ENCODE results near the gene INPP5A. TPM values are rescaled to one million over a fixed set of nuclear protein-coding genes. Genes with fewer than 3 reads are reported as not detected.

The INPP5A gene
- total RNA-seq, 4 donors from 2014 or later = 34.8 to 80.8 (median 52.8) TPM

DNA sequence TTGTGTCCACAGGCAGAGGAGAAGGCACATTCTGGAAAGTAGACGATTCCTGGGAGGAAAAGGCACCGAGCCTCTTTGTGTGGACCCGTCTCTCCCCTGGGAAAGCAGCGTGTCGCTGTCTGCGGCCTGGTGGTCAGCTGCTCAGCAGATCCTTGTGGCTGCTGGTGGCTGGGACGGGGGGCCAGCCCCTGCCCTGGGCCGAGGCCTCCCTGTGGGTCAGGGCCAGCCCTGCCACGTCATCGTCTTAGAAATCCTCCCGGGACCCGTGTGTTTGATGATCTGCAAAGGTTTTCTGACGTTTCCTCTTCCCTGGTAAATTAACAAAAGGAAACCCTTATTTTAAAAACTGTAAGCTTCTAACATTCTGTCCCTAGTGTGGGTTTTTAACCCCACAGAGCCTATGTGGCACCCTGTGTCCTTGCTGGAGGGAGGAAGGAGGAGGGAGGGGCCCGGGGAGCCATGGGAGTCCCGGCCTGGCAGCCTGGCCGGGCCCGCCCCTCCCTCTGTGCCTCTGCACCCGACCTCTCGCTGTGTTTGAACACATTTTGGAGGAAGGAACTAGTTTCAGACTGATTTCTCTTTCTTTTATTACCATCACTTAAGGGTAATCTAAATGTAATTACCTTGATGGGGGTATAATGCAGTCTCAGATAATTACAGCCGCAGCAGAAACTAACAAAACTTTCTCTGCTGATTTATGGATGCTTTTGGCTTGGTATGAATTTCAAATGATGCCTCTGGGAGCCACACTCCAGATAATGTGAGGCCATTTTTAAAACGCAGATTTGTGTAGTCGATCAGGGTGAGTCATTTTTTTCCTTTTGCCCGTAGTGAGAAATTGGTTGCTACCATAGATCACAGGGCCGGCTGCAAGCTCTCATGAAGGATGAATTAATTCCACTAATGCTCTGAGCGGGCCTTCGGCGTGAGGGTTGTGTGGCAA, 162.8 kb downstream of the INPP5A start:
- no peaks in the 10 kb centered on the region for H3K27me3 ChIP-seq
- H3K9me3 ChIP-seq = no peaks in the 10 kb centered on the region
- in situ Hi-C loops (cut with MboI; ENCODE audit: low pct_ligation_motif_present in 1 of 4, low pct_unique_long_range_greater_than_20kb in 1 of 4, low sequenced_read_pairs in 3 of 4) = no loop called here
- TF ChIP-seq EP300 (IDR thresholded peaks at IDR 0.05; ENCODE audit: low read depth) (no peak), POLR2A (IDR thresholded peaks at IDR 0.05) (no peak), POLR2AphosphoS5 (IDR thresholded peaks at IDR 0.05) (no peak)
- TF ChIP-seq, protein P1, sequence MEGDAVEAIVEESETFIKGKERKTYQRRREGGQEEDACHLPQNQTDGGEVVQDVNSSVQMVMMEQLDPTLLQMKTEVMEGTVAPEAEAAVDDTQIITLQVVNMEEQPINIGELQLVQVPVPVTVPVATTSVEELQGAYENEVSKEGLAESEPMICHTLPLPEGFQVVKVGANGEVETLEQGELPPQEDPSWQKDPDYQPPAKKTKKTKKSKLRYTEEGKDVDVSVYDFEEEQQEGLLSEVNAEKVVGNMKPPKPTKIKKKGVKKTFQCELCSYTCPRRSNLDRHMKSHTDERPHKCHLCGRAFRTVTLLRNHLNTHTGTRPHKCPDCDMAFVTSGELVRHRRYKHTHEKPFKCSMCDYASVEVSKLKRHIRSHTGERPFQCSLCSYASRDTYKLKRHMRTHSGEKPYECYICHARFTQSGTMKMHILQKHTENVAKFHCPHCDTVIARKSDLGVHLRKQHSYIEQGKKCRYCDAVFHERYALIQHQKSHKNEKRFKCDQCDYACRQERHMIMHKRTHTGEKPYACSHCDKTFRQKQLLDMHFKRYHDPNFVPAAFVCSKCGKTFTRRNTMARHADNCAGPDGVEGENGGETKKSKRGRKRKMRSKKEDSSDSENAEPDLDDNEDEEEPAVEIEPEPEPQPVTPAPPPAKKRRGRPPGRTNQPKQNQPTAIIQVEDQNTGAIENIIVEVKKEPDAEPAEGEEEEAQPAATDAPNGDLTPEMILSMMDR (IDR thresholded peaks at IDR 0.05) = no peak
- peak overlapping the region; percentile 54 to 78 (median 72) for H3K27ac ChIP-seq
- WGBS, 2 donors (ENCODE audit: low coverage in 1 of 2) = 52% methylated on average over 8 to 25 of the region's 27 CpGs
- peak overlapping the region in 1 of 4 donors; percentile 12 for H3K4me3 ChIP-seq
- intact Hi-C loops (cut with DNase I; ENCODE audit: low total_unique reads) = no loop called here
- peaks cover 8 to 21% (median 18%) of the 10 kb centered on the region in 4 donors for H3K4me1 ChIP-seq
- peak; percentile 72 for DNase-seq
- H3K36me3 ChIP-seq = peaks cover 0 to 4% (median 0%) of the 10 kb centered on the region in 4 donors

DNA sequence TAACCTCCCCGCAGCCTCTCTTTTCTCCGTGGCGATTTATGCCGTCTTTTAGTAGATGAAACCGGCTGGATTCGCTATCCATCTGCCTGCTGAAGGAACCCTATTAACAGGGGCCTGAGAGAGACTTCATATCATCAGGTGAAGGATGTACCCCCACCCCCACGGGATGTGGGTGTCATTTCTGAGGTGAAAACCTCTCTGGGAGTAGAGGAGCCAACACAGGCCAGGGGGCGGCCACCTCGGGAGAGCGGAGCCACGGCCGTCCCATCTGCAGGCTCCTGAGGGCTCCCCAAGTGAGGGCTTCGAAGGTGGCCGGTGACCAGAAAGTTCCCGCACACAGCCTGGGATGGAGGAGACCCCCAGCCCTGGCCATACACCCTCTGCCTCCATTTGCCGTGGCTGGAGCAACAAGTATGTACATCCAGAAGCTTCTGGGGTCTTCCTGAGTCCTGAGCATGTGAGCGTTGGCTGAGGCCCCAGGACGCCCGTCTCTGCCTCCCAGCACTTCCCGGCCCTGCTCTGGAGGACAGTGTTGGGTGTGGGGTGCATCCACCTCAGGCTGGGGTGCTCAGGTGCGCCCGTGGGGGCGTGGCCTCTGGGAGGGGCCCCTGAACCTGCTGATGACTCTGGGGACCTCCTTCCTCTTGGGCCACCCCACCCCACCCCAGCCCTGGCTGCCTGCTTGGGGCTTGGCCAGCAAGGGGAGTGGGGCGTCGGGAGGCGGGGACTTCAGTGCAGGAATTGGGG, 163.7 kb downstream of the INPP5A start:
- peak overlapping the region; percentile 54 to 78 (median 72) for H3K27ac ChIP-seq
- peaks cover 8 to 21% (median 18%) of the 10 kb centered on the region in 4 donors for H3K4me1 ChIP-seq
- WGBS, 2 donors (ENCODE audit: low coverage in 1 of 2) = 80 to 81% methylated on average over 6 to 26 of the region's 26 CpGs
- no peaks in the 10 kb centered on the region for H3K9me3 ChIP-seq
- in situ Hi-C loops (cut with MboI; ENCODE audit: low pct_ligation_motif_present in 1 of 4, low pct_unique_long_range_greater_than_20kb in 1 of 4, low sequenced_read_pairs in 3 of 4) = no loop called here
- DNase-seq = no peak
- H3K4me3 ChIP-seq = no peak overlapping the region
- no peaks in the 10 kb centered on the region for H3K27me3 ChIP-seq
- TF ChIP-seq POLR2AphosphoS5 (IDR thresholded peaks at IDR 0.05) (no peak), POLR2A (IDR thresholded peaks at IDR 0.05) (no peak), EP300 (IDR thresholded peaks at IDR 0.05; ENCODE audit: low read depth) (no peak)
- TF ChIP-seq, protein P1 (IDR thresholded peaks at IDR 0.05) = no peak
- peaks cover 0 to 7% (median 0%) of the 10 kb centered on the region in 4 donors for H3K36me3 ChIP-seq
- intact Hi-C loops (cut with DNase I; ENCODE audit: low total_unique reads) = no loop called here

DNA sequence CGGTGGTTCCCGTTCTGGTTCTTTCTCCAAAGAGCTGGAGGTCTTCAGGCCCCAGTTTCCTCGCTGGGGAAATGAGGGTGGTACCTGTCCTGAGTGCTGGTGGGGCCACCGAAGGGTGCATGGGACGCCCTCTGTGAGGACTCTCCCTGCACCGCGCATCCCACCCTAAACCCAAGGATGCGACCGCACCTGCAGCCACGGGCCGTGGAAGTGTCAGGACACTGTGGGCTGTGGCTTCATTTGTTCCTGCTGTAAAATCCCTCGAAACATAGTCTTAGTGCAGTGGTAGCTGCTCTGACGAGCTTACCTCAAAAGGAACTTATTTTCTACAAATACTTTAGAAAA, 164.2 kb downstream of the INPP5A start:
- no peak for DNase-seq
- no peaks in the 10 kb centered on the region for H3K9me3 ChIP-seq
- TF ChIP-seq POLR2AphosphoS5 (IDR thresholded peaks at IDR 0.05) (no peak), POLR2A (IDR thresholded peaks at IDR 0.05) (no peak), EP300 (IDR thresholded peaks at IDR 0.05; ENCODE audit: low read depth) (no peak)
- TF ChIP-seq, protein P1 (IDR thresholded peaks at IDR 0.05) = no peak
- no peak overlapping the region for H3K4me3 ChIP-seq
- in situ Hi-C loops (cut with MboI; ENCODE audit: low pct_ligation_motif_present in 1 of 4, low pct_unique_long_range_greater_than_20kb in 1 of 4, low sequenced_read_pairs in 3 of 4) (no loop called here), intact Hi-C loops (cut with DNase I; ENCODE audit: low total_unique reads) (no loop called here)
- 93 to 100% methylated on average over 1 to 13 of the region's 13 CpGs for WGBS, 2 donors (ENCODE audit: low coverage in 1 of 2)
- no peaks in the 10 kb centered on the region for H3K27me3 ChIP-seq
- no peak overlapping the region for H3K27ac ChIP-seq
- H3K36me3 ChIP-seq = peaks cover 0 to 7% (median 0%) of the 10 kb centered on the region in 4 donors
- H3K4me1 ChIP-seq = peaks cover 8 to 21% (median 18%) of the 10 kb centered on the region in 4 donors

Measured in transverse colon (tissue), 4 donors.